Measurements from ENCODE around the gene VPS35L. TPM values are rescaled to one million over a fixed set of nuclear protein-coding genes. Genes with fewer than 3 reads are reported as not detected.

VPS35L gene
- total RNA-seq, 2 donors from 2014 or later: 58.8 to 74.0 TPM

DNA sequence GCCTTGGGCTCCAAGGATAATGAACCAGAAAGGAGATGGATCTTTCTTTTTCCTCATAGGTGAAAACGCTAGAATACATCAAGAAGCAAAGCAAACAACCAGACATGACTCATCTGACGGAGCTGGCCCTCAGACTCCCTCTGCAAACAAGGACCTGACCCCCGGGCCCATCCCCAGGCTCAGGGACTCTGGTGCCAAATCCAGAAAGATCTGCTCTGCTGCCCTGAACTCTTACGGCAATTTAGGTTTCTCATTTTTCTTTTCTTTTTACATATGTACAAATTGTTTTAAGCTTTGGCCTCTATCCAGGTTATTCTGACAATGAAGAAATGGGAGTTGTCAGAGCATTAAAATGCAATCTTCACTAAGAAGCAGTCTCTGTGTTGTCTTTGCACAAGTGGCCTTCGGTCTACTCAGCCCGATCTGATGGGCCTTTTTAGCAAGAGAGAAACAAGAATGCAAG is 144.8 kb downstream of the VPS35L start:
- Histone ChIP-seq H3K36me3 (peaks cover 0 to 4% of the 10 kb centered on the region in 2 donors), H3K4me1 (replicated peaks) (peaks cover 9% of the 10 kb centered on the region), H3K27ac (peak overlapping the region; percentile 51 to 61), H3K4me3 (no peak overlapping the region), H3K9me3 (no peaks in the 10 kb centered on the region), H3K27me3 (replicated peaks; ENCODE audit: insufficient read depth) (no peaks in the 10 kb centered on the region)
- TF ChIP-seq, protein P1, sequence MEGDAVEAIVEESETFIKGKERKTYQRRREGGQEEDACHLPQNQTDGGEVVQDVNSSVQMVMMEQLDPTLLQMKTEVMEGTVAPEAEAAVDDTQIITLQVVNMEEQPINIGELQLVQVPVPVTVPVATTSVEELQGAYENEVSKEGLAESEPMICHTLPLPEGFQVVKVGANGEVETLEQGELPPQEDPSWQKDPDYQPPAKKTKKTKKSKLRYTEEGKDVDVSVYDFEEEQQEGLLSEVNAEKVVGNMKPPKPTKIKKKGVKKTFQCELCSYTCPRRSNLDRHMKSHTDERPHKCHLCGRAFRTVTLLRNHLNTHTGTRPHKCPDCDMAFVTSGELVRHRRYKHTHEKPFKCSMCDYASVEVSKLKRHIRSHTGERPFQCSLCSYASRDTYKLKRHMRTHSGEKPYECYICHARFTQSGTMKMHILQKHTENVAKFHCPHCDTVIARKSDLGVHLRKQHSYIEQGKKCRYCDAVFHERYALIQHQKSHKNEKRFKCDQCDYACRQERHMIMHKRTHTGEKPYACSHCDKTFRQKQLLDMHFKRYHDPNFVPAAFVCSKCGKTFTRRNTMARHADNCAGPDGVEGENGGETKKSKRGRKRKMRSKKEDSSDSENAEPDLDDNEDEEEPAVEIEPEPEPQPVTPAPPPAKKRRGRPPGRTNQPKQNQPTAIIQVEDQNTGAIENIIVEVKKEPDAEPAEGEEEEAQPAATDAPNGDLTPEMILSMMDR (IDR thresholded peaks at IDR 0.05): no peak
- TF ChIP-seq POLR2AphosphoS5 (IDR thresholded peaks at IDR 0.05) (no peak), POLR2A (IDR thresholded peaks at IDR 0.05) (no peak)
- peak; percentile 36 for DNase-seq (ENCODE audit: low spot score)
- intact Hi-C loops (cut with DNase I): no loop called here
- 18% methylated on average over 6 of the region's 6 CpGs for whole genome bisulfite sequencing

DNA sequence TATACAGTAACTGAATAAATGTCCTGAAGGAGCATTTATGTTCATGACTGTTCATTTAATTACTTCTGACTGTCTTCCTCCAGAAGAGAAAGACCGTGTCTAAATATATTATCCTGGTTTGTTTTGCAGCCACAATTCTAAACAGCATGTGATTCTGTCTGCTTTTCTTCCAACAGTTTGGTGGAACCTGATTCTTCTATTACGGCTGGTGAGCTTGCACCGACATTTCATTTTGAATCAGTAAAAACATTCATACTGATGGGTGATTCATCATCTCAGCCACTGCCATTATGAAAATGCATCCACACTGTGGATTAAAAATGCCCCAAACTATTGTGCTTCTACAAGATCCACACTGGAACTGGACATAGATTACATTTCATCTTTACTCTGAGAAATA is 145.6 kb downstream of the VPS35L start:
- TF ChIP-seq POLR2AphosphoS5 (IDR thresholded peaks at IDR 0.05): no peak
- TF ChIP-seq, protein P1 (IDR thresholded peaks at IDR 0.05): no peak
- no peak for TF ChIP-seq POLR2A (IDR thresholded peaks at IDR 0.05)
- Histone ChIP-seq H3K4me3 (no peak overlapping the region), H3K27ac (peak overlapping the region; percentile 51 to 61), H3K36me3 (peaks cover 0 to 5% of the 10 kb centered on the region in 2 donors), H3K27me3 (replicated peaks; ENCODE audit: insufficient read depth) (no peaks in the 10 kb centered on the region), H3K9me3 (no peaks in the 10 kb centered on the region), H3K4me1 (replicated peaks) (peaks cover 8% of the 10 kb centered on the region)
- 60% methylated on average over 3 of the region's 3 CpGs for WGBS
- intact Hi-C loops (cut with DNase I): no loop called here
- DNase-seq (ENCODE audit: low spot score): no peak

DNA sequence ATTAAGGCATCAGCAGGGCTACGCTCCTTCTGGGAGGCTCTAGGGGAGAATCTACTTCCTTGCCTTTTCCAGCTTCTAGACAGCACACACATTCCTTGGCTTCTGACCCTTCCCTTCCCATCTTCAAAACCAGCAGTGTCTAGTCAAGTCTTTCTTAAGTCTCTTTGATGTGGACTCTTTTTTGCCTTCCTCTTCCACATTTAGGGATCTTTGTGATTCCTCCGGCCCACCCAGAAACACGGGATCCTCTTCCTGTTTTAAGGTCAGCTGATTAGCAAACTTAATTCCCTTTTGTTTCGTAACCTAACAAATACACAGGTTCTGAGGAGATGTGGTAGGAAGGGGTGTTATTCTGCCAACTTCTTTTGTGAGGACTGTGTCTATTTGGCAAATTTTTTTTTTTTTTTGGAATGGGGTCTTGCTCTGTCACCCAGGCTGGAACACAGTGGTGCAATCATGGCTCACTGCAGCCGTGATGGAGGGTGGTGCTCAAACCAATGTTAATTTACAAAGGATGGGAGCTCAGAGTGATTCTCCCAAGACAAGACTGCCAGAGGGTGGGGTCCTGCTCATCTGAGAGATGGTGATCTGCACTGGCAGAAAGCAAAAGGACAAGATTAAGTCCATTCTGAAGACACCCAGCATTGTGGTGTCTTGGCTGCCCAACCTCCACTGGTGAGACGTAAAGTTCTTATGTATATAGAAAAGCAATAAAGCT is 147.8 kb downstream of the VPS35L start:
- 83% methylated on average over 6 of the region's 6 CpGs for WGBS

DNA sequence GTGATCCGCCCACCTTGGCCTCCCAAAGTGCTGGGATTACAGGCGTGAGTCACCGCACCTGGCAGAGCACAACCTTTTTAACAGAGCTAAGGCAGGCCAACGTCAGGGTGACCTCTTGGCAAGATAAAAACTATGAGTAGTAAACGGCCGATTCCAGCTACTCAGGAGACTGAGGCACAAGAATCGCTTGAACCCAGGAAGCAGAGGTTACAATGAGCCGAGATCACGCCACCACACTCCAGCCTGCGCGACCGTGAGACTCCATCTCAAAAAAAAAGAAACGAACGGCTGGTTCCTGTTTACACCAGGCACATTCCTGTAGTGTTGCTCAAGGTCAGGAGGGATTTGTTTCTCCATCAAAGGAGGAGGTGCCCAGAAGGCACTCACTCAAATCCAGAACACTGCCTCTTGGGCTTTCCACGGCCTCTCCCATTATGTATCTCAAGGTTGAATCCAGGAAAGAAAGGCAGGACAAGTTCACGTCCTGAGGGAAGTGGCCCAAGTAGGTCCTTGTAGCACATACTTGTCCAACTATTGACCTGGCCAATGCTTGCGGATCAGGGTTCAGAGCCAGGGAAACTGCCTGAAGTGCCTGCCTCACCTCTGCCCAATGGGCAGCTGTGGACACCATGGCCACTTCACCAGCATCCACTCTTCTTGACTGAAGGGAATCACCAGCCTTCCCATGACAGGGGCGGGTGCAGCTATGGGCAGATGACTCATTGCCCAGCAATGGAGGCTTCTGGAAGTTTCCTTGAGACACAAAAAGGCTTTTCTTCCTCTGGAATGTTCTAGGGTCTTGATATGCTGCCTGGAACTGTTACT is 149.0 kb downstream of the VPS35L start:
- Histone ChIP-seq H3K36me3 (peaks cover 0 to 5% of the 10 kb centered on the region in 2 donors), H3K27me3 (replicated peaks; ENCODE audit: insufficient read depth) (no peaks in the 10 kb centered on the region), H3K27ac (no peak overlapping the region), H3K9me3 (no peaks in the 10 kb centered on the region), H3K4me1 (replicated peaks) (no peaks in the 10 kb centered on the region), H3K4me3 (no peak overlapping the region)
- intact Hi-C loops (cut with DNase I): no loop called here
- 88% methylated on average over 18 of the region's 18 CpGs for WGBS
- no peak for DNase-seq (ENCODE audit: low spot score)
- no peak for TF ChIP-seq POLR2A (IDR thresholded peaks at IDR 0.05)
- no peak for TF ChIP-seq POLR2AphosphoS5 (IDR thresholded peaks at IDR 0.05)
- TF ChIP-seq, protein P1 (IDR thresholded peaks at IDR 0.05): no peak

More for the DNA sequence above, 147.8 kb downstream of the VPS35L start:
- H3K27me3 ChIP-seq (replicated peaks; ENCODE audit: insufficient read depth): no peaks in the 10 kb centered on the region
- TF ChIP-seq POLR2AphosphoS5 (IDR thresholded peaks at IDR 0.05): no peak
- TF ChIP-seq POLR2A (IDR thresholded peaks at IDR 0.05): no peak
- TF ChIP-seq, protein P1 (IDR thresholded peaks at IDR 0.05): no peak
- no peak overlapping the region for H3K4me3 ChIP-seq
- DNase-seq (ENCODE audit: low spot score): no peak
- no peak overlapping the region for H3K27ac ChIP-seq
- H3K36me3 ChIP-seq: peaks cover 0 to 5% of the 10 kb centered on the region in 2 donors
- H3K4me1 ChIP-seq (replicated peaks): no peaks in the 10 kb centered on the region
- intact Hi-C loops (cut with DNase I): no loop called here
- H3K9me3 ChIP-seq: no peaks in the 10 kb centered on the region

Data from prostate gland (tissue), 2 donors.